Measurements from ENCODE around the gene MCF2L.

GRCh38 chr13:113075711-113076110 lies 106.7 kb downstream of the MCF2L start:
- TF ChIP-seq, protein P1, sequence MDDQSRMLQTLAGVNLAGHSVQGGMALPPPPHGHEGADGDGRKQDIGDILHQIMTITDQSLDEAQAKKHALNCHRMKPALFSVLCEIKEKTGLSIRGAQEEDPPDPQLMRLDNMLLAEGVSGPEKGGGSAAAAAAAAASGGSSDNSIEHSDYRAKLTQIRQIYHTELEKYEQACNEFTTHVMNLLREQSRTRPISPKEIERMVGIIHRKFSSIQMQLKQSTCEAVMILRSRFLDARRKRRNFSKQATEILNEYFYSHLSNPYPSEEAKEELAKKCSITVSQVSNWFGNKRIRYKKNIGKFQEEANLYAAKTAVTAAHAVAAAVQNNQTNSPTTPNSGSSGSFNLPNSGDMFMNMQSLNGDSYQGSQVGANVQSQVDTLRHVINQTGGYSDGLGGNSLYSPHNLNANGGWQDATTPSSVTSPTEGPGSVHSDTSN (IDR thresholded peaks at IDR 0.05; ENCODE audit: insufficient replicate concordance, low read depth, low read length) = no peak
- no peak for TF ChIP-seq EP300 (IDR thresholded peaks at IDR 0.05; ENCODE audit: borderline replicate concordance in 1 of 2, control insufficient read depth in 1 of 2, low read depth in 2 of 2, low read length in 2 of 2)
- no peak for TF ChIP-seq GATAD2B (conservative IDR thresholded peaks at IDR 0.05; ENCODE audit: low read depth)
- no peak for TF ChIP-seq CREB1 (IDR thresholded peaks at IDR 0.05; ENCODE audit: low read depth)
- no peak for TF ChIP-seq RCOR1 (conservative IDR thresholded peaks at IDR 0.05; ENCODE audit: low read depth, low read length)
- no peak for TF ChIP-seq POLR2A (IDR thresholded peaks at IDR 0.05; ENCODE audit: low read depth, low read length)
- TF ChIP-seq, protein P2, sequence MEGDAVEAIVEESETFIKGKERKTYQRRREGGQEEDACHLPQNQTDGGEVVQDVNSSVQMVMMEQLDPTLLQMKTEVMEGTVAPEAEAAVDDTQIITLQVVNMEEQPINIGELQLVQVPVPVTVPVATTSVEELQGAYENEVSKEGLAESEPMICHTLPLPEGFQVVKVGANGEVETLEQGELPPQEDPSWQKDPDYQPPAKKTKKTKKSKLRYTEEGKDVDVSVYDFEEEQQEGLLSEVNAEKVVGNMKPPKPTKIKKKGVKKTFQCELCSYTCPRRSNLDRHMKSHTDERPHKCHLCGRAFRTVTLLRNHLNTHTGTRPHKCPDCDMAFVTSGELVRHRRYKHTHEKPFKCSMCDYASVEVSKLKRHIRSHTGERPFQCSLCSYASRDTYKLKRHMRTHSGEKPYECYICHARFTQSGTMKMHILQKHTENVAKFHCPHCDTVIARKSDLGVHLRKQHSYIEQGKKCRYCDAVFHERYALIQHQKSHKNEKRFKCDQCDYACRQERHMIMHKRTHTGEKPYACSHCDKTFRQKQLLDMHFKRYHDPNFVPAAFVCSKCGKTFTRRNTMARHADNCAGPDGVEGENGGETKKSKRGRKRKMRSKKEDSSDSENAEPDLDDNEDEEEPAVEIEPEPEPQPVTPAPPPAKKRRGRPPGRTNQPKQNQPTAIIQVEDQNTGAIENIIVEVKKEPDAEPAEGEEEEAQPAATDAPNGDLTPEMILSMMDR (IDR thresholded peaks at IDR 0.05 in 2 of 3, conservative IDR thresholded peaks at IDR 0.05 in 1 of 3; ENCODE audit: control insufficient read depth in 2 of 3, extremely low read depth in 1 of 3, insufficient read depth in 1 of 3, low read depth in 3 of 3, low read length in 3 of 3) = no peak
- no peak for TF ChIP-seq ZBTB33 (IDR thresholded peaks at IDR 0.05)
- no peak for TF ChIP-seq TCF7 (IDR thresholded peaks at IDR 0.05; ENCODE audit: borderline replicate concordance)
- TF ChIP-seq, protein P3, sequence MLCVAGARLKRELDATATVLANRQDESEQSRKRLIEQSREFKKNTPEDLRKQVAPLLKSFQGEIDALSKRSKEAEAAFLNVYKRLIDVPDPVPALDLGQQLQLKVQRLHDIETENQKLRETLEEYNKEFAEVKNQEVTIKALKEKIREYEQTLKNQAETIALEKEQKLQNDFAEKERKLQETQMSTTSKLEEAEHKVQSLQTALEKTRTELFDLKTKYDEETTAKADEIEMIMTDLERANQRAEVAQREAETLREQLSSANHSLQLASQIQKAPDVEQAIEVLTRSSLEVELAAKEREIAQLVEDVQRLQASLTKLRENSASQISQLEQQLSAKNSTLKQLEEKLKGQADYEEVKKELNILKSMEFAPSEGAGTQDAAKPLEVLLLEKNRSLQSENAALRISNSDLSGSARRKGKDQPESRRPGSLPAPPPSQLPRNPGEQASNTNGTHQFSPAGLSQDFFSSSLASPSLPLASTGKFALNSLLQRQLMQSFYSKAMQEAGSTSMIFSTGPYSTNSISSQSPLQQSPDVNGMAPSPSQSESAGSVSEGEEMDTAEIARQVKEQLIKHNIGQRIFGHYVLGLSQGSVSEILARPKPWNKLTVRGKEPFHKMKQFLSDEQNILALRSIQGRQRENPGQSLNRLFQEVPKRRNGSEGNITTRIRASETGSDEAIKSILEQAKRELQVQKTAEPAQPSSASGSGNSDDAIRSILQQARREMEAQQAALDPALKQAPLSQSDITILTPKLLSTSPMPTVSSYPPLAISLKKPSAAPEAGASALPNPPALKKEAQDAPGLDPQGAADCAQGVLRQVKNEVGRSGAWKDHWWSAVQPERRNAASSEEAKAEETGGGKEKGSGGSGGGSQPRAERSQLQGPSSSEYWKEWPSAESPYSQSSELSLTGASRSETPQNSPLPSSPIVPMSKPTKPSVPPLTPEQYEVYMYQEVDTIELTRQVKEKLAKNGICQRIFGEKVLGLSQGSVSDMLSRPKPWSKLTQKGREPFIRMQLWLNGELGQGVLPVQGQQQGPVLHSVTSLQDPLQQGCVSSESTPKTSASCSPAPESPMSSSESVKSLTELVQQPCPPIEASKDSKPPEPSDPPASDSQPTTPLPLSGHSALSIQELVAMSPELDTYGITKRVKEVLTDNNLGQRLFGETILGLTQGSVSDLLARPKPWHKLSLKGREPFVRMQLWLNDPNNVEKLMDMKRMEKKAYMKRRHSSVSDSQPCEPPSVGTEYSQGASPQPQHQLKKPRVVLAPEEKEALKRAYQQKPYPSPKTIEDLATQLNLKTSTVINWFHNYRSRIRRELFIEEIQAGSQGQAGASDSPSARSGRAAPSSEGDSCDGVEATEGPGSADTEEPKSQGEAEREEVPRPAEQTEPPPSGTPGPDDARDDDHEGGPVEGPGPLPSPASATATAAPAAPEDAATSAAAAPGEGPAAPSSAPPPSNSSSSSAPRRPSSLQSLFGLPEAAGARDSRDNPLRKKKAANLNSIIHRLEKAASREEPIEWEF (IDR thresholded peaks at IDR 0.05; ENCODE audit: insufficient replicate concordance, low read depth, low read length) = no peak
- no peak for TF ChIP-seq POLR2AphosphoS2 (IDR thresholded peaks at IDR 0.05; ENCODE audit: low read depth, low read length)
- no peak for TF ChIP-seq ATF2 (IDR thresholded peaks at IDR 0.05; ENCODE audit: low read length)
